Testis (tissue), 2 donors: Measurements from ENCODE around the gene OR6B1.

Experiments used
- POLR2A ChIP-seq: fragments of 450-650 bp; IDR thresholded peaks from one replicate; pipeline ENCODE4 v1.6.1; 2017; ENCODE audit warnings: antibody characterized with exemption, mild to moderate bottlenecking, moderate library complexity
- TF ChIP-seq, protein P1 (sequence below), 3 experiments: fragments of 450-650 bp in 2 of 3; fragments of 200-600 bp in 1 of 3; sonication (generic) in 1 of 3; IDR thresholded peaks; one replicate each; pipeline ENCODE4 v1.5.1; 2016 to 2019; ENCODE audit warnings: antibody characterized with exemption in 3 of 3, mild to moderate bottlenecking in 2 of 3, moderate library complexity in 1 of 3

DNA sequence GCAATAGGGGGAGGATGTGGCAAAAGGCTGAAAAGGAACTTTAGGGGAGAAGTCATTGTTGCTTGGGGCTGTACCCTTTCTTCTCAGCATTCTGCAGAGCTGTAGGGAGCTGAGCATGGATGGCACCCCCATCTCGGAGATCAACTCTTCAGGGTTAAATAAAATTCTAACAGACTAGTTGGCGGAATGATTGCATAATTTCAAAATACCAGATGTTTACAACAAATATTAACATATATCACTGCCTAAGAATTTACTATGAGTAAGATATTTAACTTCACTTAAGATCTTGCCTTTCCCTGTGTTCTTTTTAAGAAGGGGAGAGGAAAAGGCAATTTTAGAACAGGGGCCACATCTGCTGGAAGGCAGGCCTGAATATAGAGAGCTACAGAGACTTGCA is 46.0 kb upstream of the OR6B1 start:
- TF ChIP-seq, protein P1, sequence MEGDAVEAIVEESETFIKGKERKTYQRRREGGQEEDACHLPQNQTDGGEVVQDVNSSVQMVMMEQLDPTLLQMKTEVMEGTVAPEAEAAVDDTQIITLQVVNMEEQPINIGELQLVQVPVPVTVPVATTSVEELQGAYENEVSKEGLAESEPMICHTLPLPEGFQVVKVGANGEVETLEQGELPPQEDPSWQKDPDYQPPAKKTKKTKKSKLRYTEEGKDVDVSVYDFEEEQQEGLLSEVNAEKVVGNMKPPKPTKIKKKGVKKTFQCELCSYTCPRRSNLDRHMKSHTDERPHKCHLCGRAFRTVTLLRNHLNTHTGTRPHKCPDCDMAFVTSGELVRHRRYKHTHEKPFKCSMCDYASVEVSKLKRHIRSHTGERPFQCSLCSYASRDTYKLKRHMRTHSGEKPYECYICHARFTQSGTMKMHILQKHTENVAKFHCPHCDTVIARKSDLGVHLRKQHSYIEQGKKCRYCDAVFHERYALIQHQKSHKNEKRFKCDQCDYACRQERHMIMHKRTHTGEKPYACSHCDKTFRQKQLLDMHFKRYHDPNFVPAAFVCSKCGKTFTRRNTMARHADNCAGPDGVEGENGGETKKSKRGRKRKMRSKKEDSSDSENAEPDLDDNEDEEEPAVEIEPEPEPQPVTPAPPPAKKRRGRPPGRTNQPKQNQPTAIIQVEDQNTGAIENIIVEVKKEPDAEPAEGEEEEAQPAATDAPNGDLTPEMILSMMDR (IDR thresholded peaks at IDR 0.05), result no peak
- no peak for TF ChIP-seq POLR2A
